Peyer's patch (tissue), 4 donors: ENCODE results near the gene CPNE7. TPM values are rescaled to one million over a fixed set of nuclear protein-coding genes. Genes with fewer than 3 reads are reported as not detected.
A peak's percentile ranks its signal among the peaks of the same experiment; 100 is the strongest.

Source experiments
- DNase-seq, 3 donors: peaks; one replicate each; pipeline ENCODE4 v3.0.0-alpha.2; 2017 to 2019
- H3K27ac ChIP-seq, 4 donors: fragments of 200-600 bp; sonication (generic); one replicate each; pipeline ENCODE4 v1.5.1; 2016 to 2019
- H3K27me3 ChIP-seq, 2 donors: fragments of 200-600 bp; sonication (generic); one replicate each; pipeline ENCODE4 v1.5.1; 2019
- H3K36me3 ChIP-seq, 3 donors: fragments of 200-600 bp; sonication (generic); one replicate each; pipeline ENCODE4 v1.5.1; 2016 to 2019
- H3K4me1 ChIP-seq, 4 donors: fragments of 200-600 bp; sonication (generic); one replicate each; pipeline ENCODE4 v1.5.1; 2016 to 2019
- H3K4me3 ChIP-seq, 4 donors: fragments of 200-600 bp; sonication (generic); 1 replicate in 3 of 4; 2 replicates in 1 of 4; pipeline ENCODE4 v1.5.1; 2016 to 2019; ENCODE audit warnings: mild to moderate bottlenecking in 1 of 4
- H3K9me3 ChIP-seq, 4 donors: fragments of 200-600 bp; sonication (generic); one replicate each; pipeline ENCODE4 v1.5.1; 2016 to 2019; ENCODE audit warnings: mild to moderate bottlenecking in 1 of 4
- POLR2A ChIP-seq, 2 donors: fragments of 450-650 bp; IDR thresholded peaks; one replicate each; pipeline ENCODE4 v1.5.1; 2017; ENCODE audit warnings: antibody characterized with exemption in 2 of 2, mild to moderate bottlenecking in 2 of 2, moderate library complexity in 2 of 2
- total RNA-seq, 4 donors: library from RNA; depleted of rRNA; stranded (reverse); fragments of >200 nt; gene quantifications; one replicate each; pipeline ENCODE4 v1.1.0, GENCODE V29; 2016
- TF ChIP-seq, protein P1 (sequence below), 6 experiments: fragments of 450-650 bp in 4 of 6; fragments of 200-600 bp in 2 of 6; sonication (generic) in 1 of 6; IDR thresholded peaks; one replicate each; pipeline ENCODE4 v1.5.1; 2017 to 2019; ENCODE audit warnings: antibody characterized with exemption in 6 of 6, mild to moderate bottlenecking in 3 of 6, moderate library complexity in 1 of 6

CPNE7 gene
- total RNA-seq, 4 donors from 2014 or later = 7.4 to 48.7 (median 13.5) TPM

DNA sequence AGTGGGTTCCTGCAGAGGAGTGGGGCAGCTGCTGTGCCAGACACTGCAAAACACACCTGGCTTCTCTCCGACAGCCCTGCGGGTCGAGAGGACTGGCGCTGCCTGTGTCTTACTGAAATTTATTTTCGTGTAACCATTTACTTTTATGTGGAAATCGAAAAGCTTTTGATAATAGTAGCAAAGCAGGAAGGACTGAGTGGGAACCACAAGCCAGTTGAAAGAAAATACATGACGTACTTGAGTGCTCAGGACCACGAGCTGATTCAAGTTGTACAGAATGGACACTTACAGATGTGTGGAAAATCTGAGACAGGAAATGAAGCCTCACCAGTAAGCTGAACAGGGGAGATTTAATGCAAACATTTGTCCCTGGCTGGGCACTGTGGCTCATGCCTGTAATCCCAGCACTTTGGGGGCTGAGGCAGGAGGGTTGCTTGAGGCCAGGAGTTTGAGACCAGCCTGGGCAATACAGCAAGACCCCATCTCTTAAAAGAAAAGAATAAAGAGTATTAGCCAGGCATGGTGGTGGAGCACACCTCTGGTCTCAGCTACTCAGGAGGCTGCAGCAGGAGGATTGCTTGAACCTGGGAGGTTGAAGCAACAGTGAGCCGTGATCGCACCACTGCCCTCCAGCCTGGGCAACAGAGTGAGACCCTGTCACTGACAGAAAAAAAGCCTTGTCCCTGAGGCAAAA, 26.4 kb upstream of the CPNE7 start:
- H3K4me1 ChIP-seq = peaks cover 0 to 19% (median 0%) of the 10 kb centered on the region in 4 donors
- H3K36me3 ChIP-seq = peaks cover 0 to 96% (median 0%) of the 10 kb centered on the region in 3 donors
- H3K9me3 ChIP-seq = no peaks in the 10 kb centered on the region
- peak overlapping the region in 1 of 4 donors; percentile 46 for H3K27ac ChIP-seq
- TF ChIP-seq POLR2A (IDR thresholded peaks at IDR 0.05) = no peak
- TF ChIP-seq, protein P1, sequence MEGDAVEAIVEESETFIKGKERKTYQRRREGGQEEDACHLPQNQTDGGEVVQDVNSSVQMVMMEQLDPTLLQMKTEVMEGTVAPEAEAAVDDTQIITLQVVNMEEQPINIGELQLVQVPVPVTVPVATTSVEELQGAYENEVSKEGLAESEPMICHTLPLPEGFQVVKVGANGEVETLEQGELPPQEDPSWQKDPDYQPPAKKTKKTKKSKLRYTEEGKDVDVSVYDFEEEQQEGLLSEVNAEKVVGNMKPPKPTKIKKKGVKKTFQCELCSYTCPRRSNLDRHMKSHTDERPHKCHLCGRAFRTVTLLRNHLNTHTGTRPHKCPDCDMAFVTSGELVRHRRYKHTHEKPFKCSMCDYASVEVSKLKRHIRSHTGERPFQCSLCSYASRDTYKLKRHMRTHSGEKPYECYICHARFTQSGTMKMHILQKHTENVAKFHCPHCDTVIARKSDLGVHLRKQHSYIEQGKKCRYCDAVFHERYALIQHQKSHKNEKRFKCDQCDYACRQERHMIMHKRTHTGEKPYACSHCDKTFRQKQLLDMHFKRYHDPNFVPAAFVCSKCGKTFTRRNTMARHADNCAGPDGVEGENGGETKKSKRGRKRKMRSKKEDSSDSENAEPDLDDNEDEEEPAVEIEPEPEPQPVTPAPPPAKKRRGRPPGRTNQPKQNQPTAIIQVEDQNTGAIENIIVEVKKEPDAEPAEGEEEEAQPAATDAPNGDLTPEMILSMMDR (IDR thresholded peaks at IDR 0.05) = no peak
- no peak overlapping the region for H3K4me3 ChIP-seq
- no peak for DNase-seq
- H3K27me3 ChIP-seq = no peaks in the 10 kb centered on the region

DNA sequence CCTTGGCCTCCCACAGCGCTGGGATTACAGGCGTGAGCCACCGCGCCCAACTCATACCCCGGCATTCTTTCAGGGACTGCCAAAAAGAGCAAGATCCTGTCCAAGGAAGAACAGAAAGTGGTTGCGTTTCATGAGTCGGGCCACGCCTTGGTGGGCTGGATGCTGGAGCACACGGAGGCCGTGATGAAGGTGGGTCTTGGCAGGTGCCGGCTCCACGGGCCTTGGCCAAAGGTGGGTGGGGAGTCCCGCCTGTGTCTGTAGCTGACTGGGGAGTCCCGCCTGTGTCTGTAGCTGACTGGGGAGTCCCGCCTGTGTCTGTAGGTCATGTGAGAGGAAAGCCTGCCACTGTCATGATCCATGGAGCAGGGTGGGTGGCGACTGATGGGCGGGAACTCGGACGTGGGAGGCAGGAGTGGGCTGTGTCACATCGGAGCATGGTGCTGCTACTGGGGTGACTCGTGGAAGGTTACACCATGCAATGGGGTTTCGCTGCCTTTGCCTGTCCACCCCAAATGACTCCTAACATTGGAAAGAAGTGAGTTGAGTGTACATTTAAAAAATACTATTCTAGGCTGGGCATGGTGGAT, 25.0 kb upstream of the CPNE7 start:
- DNase-seq = no peak
- TF ChIP-seq, protein P1 (IDR thresholded peaks at IDR 0.05) = no peak
- no peak for TF ChIP-seq POLR2A (IDR thresholded peaks at IDR 0.05)

DNA sequence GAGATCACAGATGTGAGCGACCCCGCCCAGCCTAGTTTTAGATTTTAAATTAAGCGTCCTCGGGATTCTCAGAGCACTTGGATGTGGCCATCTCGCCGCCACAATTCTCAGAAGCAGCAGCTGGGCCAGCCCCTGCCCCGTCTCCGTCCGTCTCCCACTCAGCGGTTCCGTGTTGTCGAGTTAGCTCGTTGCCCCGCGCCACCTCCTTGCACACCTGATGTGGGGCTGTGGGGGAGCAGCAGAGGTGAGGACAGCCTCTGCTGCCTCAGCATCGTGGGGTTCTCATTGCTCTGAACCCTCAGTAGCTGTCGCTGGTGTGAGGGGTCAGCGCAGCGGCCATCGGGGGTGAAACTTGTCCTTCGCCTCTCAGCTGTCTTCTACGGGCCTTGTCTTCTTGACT, 23.2 kb upstream of the CPNE7 start:
- DNase-seq = no peak
- Histone ChIP-seq H3K27me3 (no peaks in the 10 kb centered on the region), H3K4me3 (no peak overlapping the region), H3K4me1 (no peaks in the 10 kb centered on the region), H3K27ac (no peak overlapping the region), H3K36me3 (peaks cover 0 to 91% (median 0%) of the 10 kb centered on the region in 3 donors), H3K9me3 (no peaks in the 10 kb centered on the region)
- TF ChIP-seq, protein P1 (IDR thresholded peaks at IDR 0.05) = no peak
- no peak for TF ChIP-seq POLR2A (IDR thresholded peaks at IDR 0.05)

More for the DNA sequence above, 25.0 kb upstream of the CPNE7 start:
- Histone ChIP-seq H3K36me3 (peaks cover 0 to 98% (median 0%) of the 10 kb centered on the region in 3 donors), H3K4me1 (peaks cover 0 to 7% (median 0%) of the 10 kb centered on the region in 4 donors), H3K4me3 (no peak overlapping the region), H3K9me3 (no peaks in the 10 kb centered on the region), H3K27me3 (no peaks in the 10 kb centered on the region), H3K27ac (no peak overlapping the region)

DNA sequence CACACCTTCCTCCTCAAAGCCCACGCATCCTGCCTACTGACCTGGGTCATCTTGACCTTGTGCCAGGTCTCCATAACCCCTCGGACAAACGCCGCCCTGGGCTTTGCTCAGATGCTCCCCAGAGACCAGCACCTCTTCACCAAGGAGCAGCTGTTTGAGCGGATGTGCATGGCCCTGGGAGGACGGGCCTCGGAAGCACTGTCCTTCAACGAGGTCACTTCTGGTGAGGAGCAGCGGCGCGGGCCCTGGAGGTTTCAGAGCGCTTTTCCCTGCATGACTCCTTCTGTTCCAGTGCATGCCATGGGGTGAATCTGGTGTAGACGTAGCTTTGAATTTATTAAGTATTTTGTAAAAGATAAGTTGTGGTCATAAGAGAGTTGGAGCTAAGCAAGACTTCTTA, 22.6 kb upstream of the CPNE7 start:
- Histone ChIP-seq H3K27me3 (no peaks in the 10 kb centered on the region), H3K4me3 (no peak overlapping the region), H3K36me3 (peaks cover 0 to 85% (median 0%) of the 10 kb centered on the region in 3 donors), H3K27ac (no peak overlapping the region), H3K4me1 (no peaks in the 10 kb centered on the region), H3K9me3 (no peaks in the 10 kb centered on the region)
- TF ChIP-seq POLR2A (IDR thresholded peaks at IDR 0.05) = no peak
- TF ChIP-seq, protein P1 (IDR thresholded peaks at IDR 0.05) = no peak
- DNase-seq = no peak

DNA sequence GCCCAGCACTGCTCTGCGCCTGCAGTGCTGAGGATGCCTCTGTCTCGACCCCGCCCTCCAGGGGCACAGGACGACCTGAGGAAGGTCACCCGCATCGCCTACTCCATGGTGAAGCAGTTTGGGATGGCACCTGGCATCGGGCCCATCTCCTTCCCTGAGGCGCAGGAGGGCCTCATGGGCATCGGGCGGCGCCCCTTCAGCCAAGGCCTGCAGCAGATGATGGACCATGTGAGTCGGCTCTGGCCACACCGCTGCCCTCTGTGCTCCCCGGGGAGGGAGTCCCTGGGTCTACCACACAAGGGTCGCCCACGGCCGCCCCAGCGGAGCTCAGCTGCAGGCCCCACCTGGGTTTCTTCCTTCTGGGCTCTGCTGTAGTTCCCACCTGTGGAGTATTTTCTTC, 21.8 kb upstream of the CPNE7 start:
- Histone ChIP-seq H3K27ac (no peak overlapping the region), H3K4me1 (peaks cover 0 to 4% (median 0%) of the 10 kb centered on the region in 4 donors), H3K4me3 (no peak overlapping the region), H3K36me3 (peaks cover 0 to 77% (median 0%) of the 10 kb centered on the region in 3 donors), H3K27me3 (no peaks in the 10 kb centered on the region), H3K9me3 (no peaks in the 10 kb centered on the region)
- DNase-seq = no peak
- TF ChIP-seq POLR2A (IDR thresholded peaks at IDR 0.05) = no peak
- TF ChIP-seq, protein P1 (IDR thresholded peaks at IDR 0.05) = no peak
